Activated CD4-positive, CD25-positive, alpha-beta regulatory T cell treated with anti-CD3 and anti-CD28 coated beads, Interleukin-2, amount 50 U/mL, for 16 hours (primary cell): ENCODE results near the gene ZGPAT.
"Not testable (repeated sequence)": the region's sequence is repeated elsewhere in the genome, so short reads cannot be mapped to it uniquely, and the experiment has no call there.

Source experiments
- DNase-seq: peaks from one replicate; pipeline ENCODE4 v3.0.0-alpha.2; 2020; ENCODE audit warnings: low read depth, low spot score

The ZGPAT gene

GRCh38 chr20:63765082-63765873, 57.4 kb downstream of the ZGPAT start:
- no peak for DNase-seq

- DNase-seq: no peak
Measured at GRCh38 chr20:63765902-63766301, 58.1 kb downstream of the ZGPAT start.

- no peak for DNase-seq
Measured at GRCh38 chr20:63766695-63767426, 59.0 kb downstream of the ZGPAT start.

- no peak for DNase-seq
Measured at GRCh38 chr20:63767456-63767855, 59.6 kb downstream of the ZGPAT start.

GRCh38 chr20:63767886-63768285, 60.0 kb downstream of the ZGPAT start:
- no peak for DNase-seq

GRCh38 chr20:63768591-63769515, 61.0 kb downstream of the ZGPAT start:
- DNase-seq: no peak

GRCh38 chr20:63769891-63770474, 62.1 kb downstream of the ZGPAT start:
- DNase-seq: no peak

GRCh38 chr20:63771046-63771707, 63.3 kb downstream of the ZGPAT start:
- DNase-seq: no peak

- no peak for DNase-seq
Measured at GRCh38 chr20:63772781-63773518, 65.1 kb downstream of the ZGPAT start.

GRCh38 chr20:63773571-63774241, 65.9 kb downstream of the ZGPAT start:
- DNase-seq: no peak

- no peak for DNase-seq
Measured at GRCh38 chr20:63774306-63774705, 66.5 kb downstream of the ZGPAT start.

- DNase-seq: no peak
Measured at GRCh38 chr20:63775096-63775978, 67.5 kb downstream of the ZGPAT start.

GRCh38 chr20:63776875-63777274, 69.0 kb downstream of the ZGPAT start:
- not testable (repeated sequence) for DNase-seq

GRCh38 chr20:63777614-63778013, 69.8 kb downstream of the ZGPAT start:
- DNase-seq: no peak

GRCh38 chr20:63778034-63778752, 70.4 kb downstream of the ZGPAT start:
- no peak for DNase-seq

- no peak for DNase-seq
Measured at GRCh38 chr20:63778857-63779256, 71.0 kb downstream of the ZGPAT start.

- DNase-seq: no peak
Measured at GRCh38 chr20:63781181-63781580, 73.3 kb downstream of the ZGPAT start.

- DNase-seq: no peak
Measured at GRCh38 chr20:63782051-63782471, 74.2 kb downstream of the ZGPAT start.
